ENCODE data around the gene FGF22.
"Not testable (repeated sequence)": the region's sequence is repeated elsewhere in the genome, so short reads cannot be mapped to it uniquely, and the experiment has no call there.

The FGF22 gene

DNA sequence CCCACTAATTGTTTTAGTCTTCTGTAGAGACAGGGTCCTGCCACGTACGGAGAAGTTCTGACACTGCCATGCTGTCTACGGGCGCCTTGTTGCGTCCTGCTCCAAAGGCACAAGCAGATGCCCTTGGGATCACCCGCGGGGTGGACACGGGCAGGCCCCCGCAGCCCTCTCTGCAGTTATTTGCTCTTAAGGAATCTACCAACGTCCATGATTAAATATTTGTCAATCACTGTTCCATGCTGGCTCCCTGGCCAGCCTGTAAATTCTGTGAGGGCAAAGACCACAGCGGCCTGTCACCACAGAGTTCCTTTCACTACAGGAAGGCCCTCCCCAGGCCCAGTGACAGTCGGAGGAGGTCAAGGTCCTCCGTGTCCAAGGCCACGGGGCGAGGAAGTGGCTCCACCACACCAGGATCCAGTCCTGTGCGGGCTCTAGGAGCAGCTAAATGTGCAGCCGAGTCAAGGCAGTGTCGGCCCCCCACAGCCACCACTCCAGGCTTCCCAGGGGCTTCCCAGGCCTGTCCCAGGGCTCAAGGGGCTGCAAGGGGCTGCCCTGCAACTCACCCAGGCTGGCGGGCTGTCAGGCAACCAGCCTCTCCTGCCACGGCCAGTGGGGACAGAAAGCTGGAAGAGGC, 21.2 kb downstream of the FGF22 start:
- no peak for DNase-seq (ENCODE audit: low read depth)

GRCh38 chr19:661427-662196, 21.9 kb downstream of the FGF22 start:
- DNase-seq (ENCODE audit: low read depth), result no peak

GRCh38 chr19:662207-662961, 22.7 kb downstream of the FGF22 start:
- peak; percentile 53 for DNase-seq (ENCODE audit: low read depth)

GRCh38 chr19:662962-663681, 23.4 kb downstream of the FGF22 start, which contains the start of gene RNF126:
Gene RNF126, minus strand, starts transcription at chr19:663214. Its CDS starts 93 bp downstream, at chr19:663121.
- peak; percentile 94 for DNase-seq (ENCODE audit: low read depth)

GRCh38 chr19:663682-664117, 24.0 kb downstream of the FGF22 start:
- no peak for DNase-seq (ENCODE audit: low read depth)

- DNase-seq (ENCODE audit: low read depth), result peak; percentile 62
Measured at GRCh38 chr19:664913-665443, 25.3 kb downstream of the FGF22 start.

DNA sequence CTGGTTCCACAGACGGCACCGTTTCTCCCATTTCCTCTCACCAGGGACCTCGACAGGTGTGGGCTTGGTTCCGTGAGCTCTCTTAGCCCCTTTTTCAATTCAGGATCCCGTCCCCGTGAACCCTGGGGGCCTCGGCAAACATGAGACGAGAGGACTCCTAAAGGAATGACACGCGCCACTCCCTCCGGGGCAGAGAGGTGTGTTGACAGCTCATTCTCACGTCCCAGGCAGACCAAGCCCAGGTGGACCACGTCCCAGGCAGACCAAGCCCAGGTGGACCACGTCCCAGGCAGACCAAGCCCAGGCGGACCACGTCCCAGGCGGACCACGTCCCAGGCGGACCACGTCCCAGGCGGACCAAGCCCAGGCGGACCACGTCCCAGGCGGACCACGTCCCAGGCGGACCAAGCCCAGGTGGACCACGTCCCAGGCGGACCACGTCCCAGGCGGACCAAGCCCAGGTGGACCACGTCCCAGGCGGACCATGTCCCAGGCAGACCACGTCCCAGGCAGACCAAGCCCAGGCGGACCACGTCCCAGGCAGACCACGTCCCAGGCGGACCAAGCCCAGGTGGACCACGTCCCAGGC, 27.4 kb downstream of the FGF22 start:
- DNase-seq (ENCODE audit: low read depth), result not testable (repeated sequence)

GRCh38 chr19:668675-669434, 29.2 kb downstream of the FGF22 start:
- DNase-seq (ENCODE audit: low read depth), result not testable (repeated sequence)

DNA sequence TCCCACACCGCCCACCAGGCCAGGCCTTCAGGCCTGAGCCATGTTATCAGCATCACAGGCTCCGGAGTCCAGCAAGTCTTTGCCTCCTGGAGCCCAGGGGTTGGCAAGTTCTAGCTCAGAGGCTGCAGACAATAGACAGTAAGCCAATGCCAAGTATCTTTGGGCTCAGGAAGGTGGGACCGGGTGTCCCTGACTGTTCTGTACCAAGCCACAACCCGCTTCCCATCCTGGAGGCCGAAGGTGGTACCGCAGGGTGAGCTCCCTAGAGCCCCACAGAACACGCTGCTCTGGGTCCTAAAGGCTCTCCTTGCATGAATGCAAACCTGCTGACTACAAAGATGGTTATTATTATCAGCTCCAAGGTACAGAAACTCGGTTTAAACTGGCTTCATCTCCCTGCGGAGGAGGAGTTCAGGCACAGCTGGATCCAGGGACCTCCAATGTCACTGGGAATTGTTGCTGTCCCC, 31.0 kb downstream of the FGF22 start:
- DNase-seq (ENCODE audit: low read depth), result no peak

DNA sequence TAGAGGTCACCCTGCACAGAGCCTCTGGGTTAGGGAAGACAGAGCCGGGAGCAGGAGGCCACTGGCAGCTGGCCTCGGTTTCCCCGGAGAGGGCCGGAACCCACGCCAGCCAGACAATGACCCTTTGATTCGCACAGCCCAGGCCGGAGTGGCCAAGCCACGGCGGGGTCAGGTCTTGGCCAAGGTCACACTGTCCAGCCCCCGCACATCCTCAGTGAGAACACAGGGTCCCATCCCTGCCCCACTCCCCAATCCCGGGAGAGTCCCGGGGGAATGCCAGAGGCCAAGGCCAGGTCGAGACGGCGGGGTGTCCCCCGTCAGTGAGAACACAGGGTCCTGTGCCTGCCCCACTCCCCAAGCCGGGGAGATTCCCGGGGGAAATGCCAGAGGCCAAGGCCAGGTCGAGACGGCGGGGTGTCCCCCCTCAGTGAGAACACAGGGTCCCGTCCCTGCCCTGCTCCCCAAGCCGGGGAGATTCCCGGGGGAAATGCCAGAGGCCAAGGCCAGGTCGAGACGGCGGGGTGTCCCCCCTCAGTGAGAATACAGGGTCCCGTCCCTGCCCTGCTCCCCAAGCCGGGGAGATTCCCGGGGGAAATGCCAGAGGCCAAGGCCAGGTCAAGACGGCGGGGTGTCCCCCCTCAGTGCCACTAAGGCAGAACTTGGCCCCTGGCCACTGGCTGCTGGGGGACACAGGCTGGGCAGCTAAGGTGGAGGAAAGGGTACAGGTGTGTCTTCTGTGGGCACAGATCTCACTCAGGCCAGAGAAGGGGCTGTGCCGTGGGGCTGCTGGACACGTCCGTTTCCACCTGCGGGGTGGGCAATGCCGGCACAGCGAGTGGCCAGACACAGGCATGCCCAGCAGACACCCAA, 34.8 kb downstream of the FGF22 start:
- DNase-seq (ENCODE audit: low read depth), result no peak

- DNase-seq (ENCODE audit: low read depth), result no peak
Measured at GRCh38 chr19:676007-676338, 36.3 kb downstream of the FGF22 start.

DNA sequence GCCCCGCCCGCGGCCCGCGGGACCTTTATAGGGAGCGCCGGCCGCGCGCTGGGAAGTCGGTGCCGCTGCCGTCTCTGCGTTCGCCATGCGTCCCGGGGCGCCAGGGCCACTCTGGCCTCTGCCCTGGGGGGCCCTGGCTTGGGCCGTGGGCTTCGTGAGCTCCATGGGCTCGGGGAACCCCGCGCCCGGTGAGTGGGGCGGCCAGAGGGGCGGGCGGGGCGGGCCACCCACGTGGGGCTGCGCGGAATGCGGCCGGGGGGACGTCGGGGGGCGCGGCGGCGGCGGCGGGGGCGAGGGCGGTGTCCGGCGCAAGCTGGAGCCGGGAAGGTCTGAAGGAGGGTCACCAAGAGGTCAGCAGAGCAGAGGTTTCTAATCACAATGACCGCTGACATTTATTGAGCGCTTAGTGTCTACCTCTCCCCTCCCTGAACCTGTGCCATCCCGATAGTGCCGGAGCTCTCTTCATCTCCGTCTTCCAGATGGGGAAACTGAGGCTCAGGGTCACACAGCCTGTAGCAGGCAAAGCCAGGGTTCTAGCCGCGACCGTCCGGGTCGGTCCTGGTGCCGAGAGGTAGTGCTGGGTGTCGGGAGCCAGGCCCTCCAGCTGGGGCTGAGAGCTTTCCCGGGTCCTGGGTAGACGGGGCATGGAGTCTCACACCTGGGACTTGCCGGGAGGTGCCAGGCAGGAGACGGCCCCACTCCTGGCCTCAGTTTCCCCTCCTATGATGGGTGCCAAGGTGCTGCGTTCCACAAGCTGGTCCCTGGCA, 36.8 kb downstream of the FGF22 start, which contains the start of gene FSTL3:
FSTL3 (plus strand) TSS at position 54 of the 767 bp plus-strand sequence; CDS start at position 86, 32 bp downstream.
- DNase-seq (ENCODE audit: low read depth), result no peak

- no peak for DNase-seq (ENCODE audit: low read depth)
Measured at GRCh38 chr19:677201-677600, 37.5 kb downstream of the FGF22 start.

GRCh38 chr19:677601-678436, 38.1 kb downstream of the FGF22 start:
- DNase-seq (ENCODE audit: low read depth), result no peak

- no peak for DNase-seq (ENCODE audit: low read depth)
Measured at GRCh38 chr19:678791-679388, 39.2 kb downstream of the FGF22 start.

- no peak for DNase-seq (ENCODE audit: low read depth)
Measured at GRCh38 chr19:679418-680286, 40.0 kb downstream of the FGF22 start.
